NCI-H1694 treated with DMSO at 0.1 percent for 48 hours (cell line): Measurements from ENCODE around the gene LUZP2.
"Not testable (repeated sequence)": the region's sequence is repeated elsewhere in the genome, so short reads cannot be mapped to it uniquely, and the experiment has no call there.

ENCODE experiments used
- DNase-seq: peaks from one replicate; lab custom pipeline; 2025; lab: John Stamatoyannopoulos, UW

LUZP2 gene

DNA sequence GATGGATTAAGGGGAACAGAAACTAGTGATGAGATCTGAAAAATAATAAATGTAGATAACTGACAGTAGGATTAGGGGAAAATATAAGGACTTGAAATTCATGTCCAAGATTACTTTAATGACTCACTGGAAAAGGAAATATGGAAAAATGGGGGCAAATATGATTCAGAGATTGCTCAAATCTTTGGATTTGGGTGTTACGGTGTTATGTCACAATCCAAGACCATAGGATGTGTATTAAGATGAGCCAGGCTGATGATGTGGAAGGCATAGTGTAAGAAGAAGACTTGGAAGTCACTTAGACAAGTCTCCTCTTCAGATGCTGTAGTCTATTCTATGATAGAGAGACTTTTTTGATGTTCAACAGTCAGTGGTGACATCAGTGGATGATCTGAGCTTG lies 323.7 kb downstream of the LUZP2 start:
- DNase-seq, result no peak

DNA sequence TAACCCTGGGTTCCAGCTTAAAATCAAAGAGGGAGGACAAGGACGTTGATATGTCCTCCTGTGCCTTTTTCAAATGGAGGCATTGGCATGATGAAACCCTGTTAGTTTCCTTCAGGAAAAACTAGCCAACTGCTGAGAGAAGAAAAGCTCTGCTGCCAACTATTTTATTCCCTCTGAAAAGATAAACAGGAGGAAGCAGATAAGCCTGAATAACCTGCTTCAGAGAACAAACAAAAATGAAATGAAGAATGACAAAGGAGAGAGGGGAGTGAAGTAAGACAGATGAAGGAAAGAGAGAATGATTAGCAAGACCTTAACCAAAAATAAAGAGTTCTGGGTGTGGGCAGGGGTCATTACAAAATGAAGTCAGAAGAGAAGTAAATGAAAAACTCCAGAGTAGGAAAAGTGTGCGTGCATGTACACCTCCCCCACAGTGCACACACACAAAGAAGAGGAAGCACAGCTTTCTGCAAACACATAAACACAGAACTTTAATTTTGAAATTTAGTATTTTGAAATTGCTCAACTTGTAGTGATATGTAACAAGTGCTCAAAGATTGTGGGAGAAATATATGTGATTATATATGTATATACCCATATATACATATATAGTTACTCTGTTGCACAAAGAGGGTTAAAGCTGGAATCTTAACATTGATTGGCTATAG lies 332.2 kb downstream of the LUZP2 start:
- DNase-seq, result no peak

DNA sequence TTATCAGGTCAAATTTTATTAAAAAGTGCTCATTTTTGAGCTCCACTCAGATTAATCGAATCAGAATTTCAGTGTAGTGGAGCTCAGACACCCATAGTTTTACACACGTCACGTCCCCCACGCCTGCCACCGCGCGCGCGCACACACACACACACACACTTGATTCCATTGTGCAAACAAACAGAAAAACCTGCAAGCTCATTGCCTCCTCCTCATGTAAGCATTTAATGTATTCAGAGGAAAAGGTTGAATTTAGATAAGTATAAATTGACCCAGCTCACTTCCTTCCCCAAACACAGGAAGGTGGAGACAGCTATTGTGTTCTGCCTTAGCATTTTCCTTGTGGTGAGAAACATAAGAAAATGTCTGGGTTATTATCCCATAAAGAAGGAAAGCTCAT lies 336.7 kb downstream of the LUZP2 start:
- no peak for DNase-seq

DNA sequence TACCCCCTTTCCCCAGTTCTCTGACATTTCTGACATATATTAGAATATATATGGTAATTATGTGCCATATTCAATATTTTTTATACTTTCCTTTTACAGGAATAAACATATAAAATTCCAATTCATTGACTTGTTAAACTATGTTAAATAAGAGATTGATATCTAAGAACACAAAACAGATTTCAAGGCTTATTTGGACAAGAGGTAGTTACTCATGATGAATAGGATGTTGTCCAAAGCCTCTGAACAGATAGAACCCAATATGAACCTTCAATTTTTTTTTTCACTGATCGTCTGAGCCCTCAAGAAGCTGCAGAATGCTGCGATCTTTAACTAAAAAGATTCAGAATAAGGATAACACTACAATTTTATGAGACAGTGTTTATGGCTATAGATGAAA lies 340.3 kb downstream of the LUZP2 start:
- no peak for DNase-seq

DNA sequence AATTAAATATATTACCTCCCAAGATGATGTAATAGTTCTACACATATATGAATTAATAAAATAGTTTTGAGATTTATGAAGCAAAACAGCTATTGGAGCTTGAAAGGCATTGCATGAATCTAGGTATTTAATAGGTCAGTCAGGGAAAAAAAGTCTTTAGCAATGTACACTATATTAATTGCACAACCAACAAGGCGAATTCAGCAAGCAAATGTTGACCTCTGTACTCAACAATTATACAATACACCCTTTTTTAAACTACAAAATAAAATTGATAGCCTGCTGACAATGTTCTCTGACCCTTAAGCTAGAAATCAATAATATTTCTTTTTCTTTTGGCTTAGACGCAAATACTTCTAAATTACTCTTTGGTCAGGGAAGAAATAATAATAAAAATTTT lies 345.5 kb downstream of the LUZP2 start:
- no peak for DNase-seq

DNA sequence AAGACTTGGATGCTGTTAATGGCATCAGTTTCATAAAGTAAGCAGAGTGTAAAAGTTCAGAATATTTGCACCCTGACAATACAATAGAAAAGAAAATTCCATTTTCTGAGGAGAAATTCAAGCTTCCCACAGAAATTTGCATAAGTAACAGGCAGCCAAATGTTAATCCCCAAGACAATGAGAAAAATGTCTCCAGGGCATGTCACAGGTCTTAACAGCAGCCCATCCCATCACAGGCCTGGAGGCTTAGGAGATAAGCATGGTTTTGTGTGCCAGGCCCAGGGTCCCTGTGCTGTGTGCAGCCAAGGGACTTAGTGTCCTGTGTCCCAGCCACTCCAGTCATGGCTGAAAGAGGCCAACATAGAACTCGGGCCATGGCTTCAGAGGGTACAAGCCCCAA lies 347.6 kb downstream of the LUZP2 start:
- no peak for DNase-seq

DNA sequence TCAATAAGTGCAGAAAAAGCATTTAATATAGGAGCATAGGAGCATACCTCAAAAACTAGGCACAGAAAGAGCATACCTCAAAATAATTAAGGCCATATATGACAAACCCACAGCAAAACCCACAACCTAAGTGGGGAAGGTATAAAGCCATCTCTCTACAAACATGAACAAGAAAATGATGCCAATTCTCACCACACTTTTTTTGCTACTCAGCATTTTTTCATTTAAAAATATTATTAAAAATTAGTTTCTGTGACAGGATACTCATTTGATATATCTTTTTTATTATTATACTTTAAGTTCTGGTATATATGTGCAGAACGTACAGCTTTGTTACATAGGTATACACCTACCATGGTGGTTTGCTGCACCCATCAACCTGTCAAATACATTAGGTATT lies 352.0 kb downstream of the LUZP2 start:
- no peak for DNase-seq

DNA sequence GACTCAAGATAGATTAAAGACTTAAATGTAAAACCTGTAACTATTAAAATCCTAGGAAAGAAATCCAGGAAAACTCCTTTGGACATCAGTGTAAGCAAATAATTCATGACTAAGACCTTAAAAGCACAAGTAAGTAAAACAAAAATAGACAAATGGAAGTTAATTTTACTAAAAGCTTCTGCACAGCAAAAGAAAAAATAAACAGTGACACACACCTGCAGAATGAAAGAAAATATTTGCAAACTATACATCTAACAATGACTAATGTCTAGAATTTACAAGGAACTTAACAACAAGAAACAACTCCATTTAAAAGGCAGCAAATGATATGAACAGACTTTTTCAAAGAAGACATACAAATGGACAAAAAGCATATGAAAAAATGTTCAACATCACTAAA lies 359.1 kb downstream of the LUZP2 start:
- DNase-seq, result no peak

DNA sequence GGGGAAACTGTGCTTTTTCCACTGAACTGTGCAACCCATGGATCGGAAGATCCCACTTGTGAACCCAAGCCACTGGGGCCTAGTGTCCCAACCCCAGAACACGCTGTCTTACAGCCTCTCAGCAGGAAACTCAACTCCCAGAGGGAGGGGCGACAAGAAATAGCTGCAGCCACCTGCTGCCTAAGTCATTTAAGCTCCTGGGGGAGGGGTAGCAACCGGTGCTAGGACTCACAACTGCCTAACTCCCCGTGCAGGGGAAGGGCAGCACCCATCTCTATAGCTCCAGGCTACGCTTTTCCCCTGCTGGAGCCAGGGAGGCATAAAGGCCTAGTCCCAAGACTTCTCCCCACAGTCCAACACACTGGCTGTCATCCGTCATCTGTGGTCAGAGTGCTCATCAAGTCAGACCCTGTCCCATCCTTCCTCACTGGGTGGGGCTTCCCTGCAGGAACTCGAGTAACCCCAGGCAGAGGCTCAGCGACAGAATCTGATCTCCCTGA lies 363.0 kb downstream of the LUZP2 start:
- DNase-seq, result no peak

DNA sequence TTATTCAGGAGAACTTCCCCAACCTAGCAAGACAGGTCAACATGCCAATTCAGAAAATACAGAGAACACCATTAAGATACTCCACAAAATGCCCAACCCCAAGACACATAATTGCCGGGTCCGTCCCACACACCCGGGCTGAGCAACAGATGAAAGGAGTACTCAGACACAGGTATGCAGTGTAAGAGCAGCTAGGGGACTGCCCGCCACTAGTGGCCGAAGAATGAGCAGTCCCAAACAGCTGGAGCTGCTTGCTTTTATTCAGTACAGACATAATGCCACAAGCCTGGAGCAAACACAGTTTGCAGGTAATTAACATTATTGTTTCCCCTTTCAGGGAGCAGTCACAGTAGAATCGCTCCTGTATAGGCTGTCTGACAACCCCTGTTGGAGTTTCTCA lies 364.6 kb downstream of the LUZP2 start:
- no peak for DNase-seq

DNA sequence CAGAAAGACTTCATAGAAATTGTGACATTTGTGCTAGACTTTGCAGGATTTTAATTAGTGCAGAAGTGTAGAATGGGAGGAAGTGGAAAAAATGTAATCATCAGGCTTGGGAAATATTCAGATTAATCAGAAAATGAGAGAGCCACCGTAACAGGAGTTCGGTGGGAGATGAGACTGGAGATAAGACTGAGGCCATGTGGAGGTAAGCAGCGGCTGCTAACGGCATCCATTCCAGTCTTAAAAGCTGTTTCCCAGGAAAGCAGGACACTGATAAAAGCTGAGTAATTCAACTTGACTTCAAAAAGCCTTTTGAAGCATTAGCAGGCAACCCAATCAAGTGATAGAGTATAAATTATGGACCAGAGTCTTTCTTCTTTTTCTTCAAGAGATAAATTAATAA lies 369.9 kb downstream of the LUZP2 start:
- DNase-seq, result no peak

DNA sequence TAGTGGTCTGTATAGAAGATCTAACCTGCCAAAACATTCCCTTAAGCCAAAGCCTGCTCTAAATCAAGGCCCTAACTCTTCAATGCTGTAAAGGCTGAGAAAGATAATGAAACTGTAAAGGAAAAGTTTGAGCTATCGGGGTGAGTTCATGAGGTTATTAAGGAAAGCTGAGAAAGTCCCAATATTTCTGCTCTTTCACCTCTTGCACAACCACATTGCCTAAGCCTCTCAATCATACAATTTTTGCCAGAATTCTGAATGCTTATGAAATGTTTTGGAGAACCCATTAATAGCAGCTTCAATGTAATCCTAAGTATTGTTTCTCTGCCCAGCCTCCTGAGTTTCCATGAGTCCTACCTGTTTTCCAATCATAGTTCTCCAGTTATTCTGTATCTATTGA lies 373.2 kb downstream of the LUZP2 start:
- no peak for DNase-seq

DNA sequence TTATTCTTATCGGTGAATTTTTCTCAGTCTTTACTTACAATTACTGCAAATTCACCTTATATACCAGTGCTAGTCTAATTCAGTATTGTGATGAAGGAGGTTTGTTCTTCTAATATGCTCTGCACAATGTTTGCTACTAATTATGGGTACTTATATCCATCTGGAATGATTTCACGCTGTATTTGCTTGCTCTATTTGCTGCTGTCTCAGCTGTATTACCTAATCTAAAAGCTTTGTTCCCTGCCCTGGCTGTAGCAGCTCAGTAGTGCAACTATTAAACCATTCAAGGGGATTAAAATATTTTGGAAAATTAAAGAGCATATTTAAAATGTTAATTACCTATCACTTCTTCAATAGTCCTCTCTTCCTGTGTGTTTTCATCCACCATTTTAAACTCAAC lies 375.3 kb downstream of the LUZP2 start:
- DNase-seq, result no peak

DNA sequence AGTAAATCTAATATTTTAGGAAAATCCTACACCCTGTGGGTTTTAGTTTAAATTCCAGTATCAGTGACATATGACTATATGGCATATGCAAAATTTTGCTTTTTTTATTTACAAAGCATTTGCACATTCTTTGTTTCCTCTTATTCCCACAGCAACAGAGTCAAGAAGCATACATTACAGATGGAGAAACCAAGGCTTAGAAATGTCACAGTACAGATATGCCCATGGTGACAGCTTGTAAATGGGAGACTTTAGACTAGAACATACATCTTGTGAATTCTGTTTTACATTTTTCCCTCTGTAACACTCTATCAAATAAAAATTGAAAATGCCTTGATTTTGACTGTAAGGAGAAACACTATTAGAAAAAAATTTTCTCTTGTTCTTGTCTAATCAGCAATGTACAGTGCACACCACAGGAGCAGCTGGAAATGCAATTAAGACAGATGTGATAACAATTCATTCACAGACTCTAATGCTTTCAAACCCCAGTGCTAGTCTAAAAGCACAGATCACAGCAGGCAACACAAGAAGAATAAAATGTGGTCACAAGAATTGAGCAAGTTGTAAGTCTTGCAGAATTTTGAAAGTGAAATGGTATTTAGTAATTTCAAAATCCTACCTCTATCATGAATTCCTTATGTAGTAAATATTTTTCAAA lies 375.9 kb downstream of the LUZP2 start:
- DNase-seq, result no peak

DNA sequence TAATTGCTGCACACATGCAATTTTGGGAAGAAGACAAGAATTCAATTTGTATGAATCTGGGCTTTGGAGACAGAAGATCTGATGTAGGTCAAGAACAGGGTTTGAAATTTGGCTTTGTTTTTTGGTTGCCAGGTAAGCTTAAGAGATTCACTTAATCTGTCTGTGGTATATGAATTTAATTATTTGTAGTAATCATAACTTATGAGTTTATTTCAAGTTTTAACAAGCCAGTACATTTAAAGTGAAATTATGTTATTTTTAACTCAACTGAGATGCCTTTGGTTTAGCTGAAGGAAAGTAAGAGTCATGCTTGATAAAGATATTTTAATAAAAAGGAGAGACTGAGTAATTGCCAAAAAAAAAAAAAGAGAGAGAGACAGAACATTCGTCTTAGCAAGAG lies 384.1 kb downstream of the LUZP2 start:
- DNase-seq, result no peak

DNA sequence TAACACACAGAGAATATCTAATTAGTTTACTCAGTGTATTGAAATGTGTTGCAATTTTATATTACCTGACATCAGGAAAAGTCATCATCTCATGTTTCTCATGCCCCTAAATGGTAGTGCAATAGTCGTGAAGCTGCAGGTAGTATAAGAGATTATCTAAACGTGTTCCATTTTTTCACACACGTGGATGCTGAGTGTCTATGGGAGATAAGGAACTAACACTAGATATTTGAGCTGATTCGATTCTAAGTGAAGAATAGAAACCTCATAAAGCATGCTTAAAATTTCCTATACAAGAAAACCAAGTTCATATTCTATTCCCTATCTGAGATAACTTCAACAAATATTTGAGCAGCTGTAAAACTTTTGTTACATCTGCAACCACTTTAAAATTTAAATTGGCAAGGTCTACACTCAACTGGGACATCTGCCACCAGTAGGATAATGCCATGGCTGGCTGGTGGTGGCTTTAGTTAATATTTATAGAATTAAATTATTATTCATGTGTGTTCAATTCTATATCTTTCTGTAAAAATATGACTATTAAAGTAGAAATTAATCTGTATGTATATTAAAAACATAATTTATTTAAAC lies 388.8 kb downstream of the LUZP2 start:
- no peak for DNase-seq

DNA sequence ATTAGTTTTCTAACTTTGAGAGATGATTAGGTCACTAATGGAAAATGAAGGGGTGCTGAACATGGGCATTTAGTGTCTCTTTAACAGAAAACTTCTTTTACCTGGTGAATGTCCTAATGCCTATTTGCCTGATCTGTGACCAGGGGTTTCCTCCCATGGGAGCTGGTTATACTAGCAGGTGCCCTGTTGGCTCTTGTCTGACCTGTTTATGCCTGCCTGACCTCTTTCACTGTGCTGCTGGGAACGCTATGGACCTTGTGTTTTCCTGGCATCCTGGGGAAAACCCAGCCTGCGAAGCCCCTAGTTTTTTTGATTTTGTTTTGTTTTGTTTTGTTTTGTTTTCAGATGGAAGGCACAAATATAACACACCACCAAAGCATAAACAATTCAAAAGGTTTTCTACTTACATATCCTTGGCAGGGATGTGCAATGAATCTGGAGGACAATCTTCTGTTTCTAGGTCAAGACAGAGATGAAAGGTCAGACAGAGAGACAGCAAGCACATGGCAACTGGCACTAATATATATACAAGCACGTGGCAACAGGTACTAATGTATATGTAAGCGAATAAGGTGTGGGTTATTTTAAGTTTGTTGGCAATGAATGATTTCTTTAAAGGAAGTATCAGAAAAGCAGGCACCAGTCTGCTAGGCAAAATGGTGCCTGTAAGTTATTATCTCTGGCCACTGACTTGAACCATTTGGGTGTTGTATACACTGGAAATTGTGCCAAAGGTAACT lies 390.2 kb downstream of the LUZP2 start:
- DNase-seq, result no peak

DNA sequence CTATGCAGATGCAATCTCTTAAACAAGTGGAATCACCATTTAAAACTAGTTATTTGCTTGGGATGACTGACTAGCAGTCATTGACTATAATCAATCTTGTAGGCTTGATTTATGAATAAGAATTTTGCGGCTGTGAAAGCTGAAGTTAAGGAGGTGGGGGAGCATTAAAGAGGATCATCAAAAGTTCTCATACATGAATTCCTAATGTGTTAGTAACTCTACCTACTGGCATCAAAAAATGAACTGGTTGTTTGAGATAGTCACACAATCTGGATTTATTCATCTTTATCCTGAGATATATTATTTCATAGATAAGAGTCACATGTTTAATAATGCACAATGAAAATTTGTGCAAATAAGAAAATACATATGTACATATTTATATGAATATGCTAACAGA lies 393.6 kb downstream of the LUZP2 start:
- no peak for DNase-seq

DNA sequence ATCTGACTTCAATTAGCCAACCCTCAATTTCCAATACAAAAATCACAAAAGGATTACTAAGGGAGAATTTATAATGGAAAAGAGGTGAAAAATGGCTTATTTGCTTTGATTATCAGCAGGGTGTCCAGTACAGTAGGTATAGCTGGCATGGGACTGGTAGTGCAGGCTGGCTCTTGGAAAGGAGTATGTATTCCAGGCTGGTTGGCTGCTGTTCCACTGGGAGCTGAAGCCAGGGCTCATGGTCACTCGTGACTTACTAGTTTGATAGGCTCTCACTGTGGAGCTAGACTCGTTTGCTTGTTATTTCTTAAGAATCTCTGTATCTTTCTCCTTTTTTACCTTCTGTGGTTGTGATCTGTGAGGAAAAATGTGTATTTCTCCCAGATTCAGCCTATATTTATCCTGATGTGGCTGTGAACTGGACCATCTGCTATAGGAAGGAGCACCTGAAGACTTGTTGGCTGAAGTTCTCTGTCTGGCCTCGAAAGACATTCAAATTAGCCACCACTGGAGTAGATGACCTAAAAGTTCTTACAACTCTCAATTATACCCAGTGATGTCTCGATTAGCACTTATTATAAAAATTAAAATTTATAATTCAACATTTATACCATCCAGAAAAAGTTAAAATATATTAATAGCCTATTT lies 395.1 kb downstream of the LUZP2 start:
- DNase-seq, result not testable (repeated sequence)

DNA sequence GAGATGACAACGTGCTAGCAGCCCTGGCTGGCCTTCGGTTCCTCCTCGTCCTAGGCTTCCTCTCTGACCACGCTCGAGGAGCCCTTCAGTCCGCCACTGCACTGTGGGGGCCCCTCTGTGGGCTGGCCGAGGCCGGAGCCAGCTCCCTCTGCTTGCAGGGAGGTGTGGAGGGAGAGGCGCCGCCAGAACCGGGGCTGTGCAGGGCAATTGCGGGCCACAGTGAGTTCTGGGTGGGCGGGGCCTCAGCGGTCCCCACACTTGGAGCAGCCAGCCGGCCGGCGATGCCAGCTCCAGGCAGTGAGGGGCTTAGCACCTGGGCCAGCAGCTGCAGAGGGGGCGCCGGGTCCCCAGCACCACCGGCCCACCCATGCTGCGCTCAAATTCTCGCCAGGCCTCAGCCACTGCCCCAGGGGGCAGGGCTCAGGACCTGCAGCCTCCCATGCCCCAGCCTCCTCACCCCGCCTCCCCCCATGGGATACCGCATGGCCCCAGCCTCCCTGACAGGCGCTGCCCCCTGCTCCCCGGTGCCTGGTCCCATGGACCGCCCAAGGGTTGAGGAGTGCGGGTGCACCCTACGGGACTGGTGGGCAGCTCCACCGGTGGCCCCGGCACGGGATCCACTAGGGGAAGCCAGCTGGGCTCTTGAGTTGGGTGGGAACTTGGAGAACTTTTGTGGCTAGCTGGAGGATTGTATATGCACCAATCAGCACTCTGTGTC lies 399.4 kb downstream of the LUZP2 start:
- no peak for DNase-seq

DNA sequence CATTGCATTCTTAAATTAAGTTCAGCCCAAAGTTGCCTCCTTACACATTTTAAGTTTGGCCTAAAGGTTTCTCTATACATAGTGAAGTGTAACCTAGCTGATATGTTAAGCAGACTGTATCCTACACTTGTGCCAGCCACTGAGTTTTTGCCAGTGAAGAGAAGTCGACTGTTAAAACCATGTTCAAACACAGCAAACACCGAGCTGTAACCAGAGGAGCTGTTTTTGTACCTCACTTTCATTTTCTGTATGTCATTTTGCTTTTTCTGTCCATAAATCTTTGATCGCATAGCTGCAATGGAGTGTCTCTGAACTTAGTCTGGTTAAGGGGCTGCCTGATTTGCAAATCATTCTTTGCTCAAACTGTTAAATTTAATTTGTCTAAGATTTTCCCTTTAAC lies 403.7 kb downstream of the LUZP2 start:
- no peak for DNase-seq
